IMR-90 (cell line): ENCODE results near the gene COPS9. TPM values are rescaled to one million over a fixed set of nuclear protein-coding genes. Genes with fewer than 3 reads are reported as not detected.

Source experiments
- ATAC-seq: fragments of 200-7000 bp; cut with Tn5 transposase; 2 replicates; pipeline ENCODE4 v1.9.1; 2020; ENCODE audit warnings: low read depth, mild to moderate bottlenecking, moderate library complexity
- BruUV-seq: library from RNA; stranded (reverse); fragments of 400-500 nt; replicated peaks from 2 replicates; lab custom pipeline; 2021; lab: Mats Ljungman, UMichigan
- CTCF ChIA-PET: fragments of 300-600 bp; formaldehyde crosslinking; extraction: SDS; loops from one replicate; lab custom pipeline; 2021; ENCODE audit warnings: antibody characterized with exemption; lab: Yijun Ruan, JAX
- POLR2A ChIA-PET: fragments of 300-600 bp; sonication (Branson Sonifier 250); formaldehyde crosslinking; loops from one replicate; lab custom pipeline; 2022; ENCODE audit warnings: antibody characterized with exemption; ENCODE audit not compliant: unreplicated experiment; lab: Charles Lee
- DNase-seq: peaks from one replicate; pipeline ENCODE4 v3.0.0; 2013
- H2AFZ ChIP-seq: replicated peaks from 2 replicates; pipeline ENCODE3; 2013; ENCODE audit warnings: low read length, mild to moderate bottlenecking; ENCODE audit not compliant: poor library complexity
- H2AK5ac ChIP-seq: 2 replicates; pipeline ENCODE4 v1.6.1; 2013; ENCODE audit warnings: low read depth, low read length, inconsistent platforms
- H2AK9ac ChIP-seq: replicated peaks from 2 replicates; pipeline ENCODE3; 2013; ENCODE audit warnings: mild to moderate bottlenecking, low read depth, low read length, moderate library complexity; ENCODE audit not compliant: poor library complexity
- H2BK120ac ChIP-seq: 2 replicates; pipeline ENCODE4 v1.6.1; 2013; ENCODE audit warnings: low read depth, low read length, inconsistent platforms
- H2BK15ac ChIP-seq: 3 replicates; pipeline ENCODE4 v1.6.1; 2013; ENCODE audit warnings: low read depth, low read length, inconsistent platforms
- H2BK20ac ChIP-seq: 2 replicates; pipeline ENCODE4 v1.6.1; 2013; ENCODE audit warnings: low read depth, mild to moderate bottlenecking, inconsistent platforms, low read length, moderate library complexity
- H2BK5ac ChIP-seq: 2 replicates; pipeline ENCODE4 v1.6.1; 2013; ENCODE audit warnings: mild to moderate bottlenecking, low read depth, low read length, inconsistent platforms; ENCODE audit not compliant: poor library complexity, severe bottlenecking
- H3K14ac ChIP-seq: replicated peaks from 2 replicates; pipeline ENCODE4 v1.6.1; 2013; ENCODE audit warnings: low read depth, low read length, inconsistent platforms
- H3K18ac ChIP-seq: 2 replicates; pipeline ENCODE4 v1.6.1; 2013; ENCODE audit warnings: low read depth, low read length, control low read depth
- H3K23ac ChIP-seq: 2 replicates; pipeline ENCODE4 v1.6.1; 2013; ENCODE audit warnings: low read depth, low read length, inconsistent platforms
- H3K27ac ChIP-seq: 2 replicates; pipeline ENCODE4 v1.5.1; 2013; ENCODE audit warnings: mild to moderate bottlenecking, control low read depth, low read length; ENCODE audit not compliant: insufficient read depth
- H3K27me3 ChIP-seq: 2 replicates; pipeline ENCODE4 v1.6.1; 2013; ENCODE audit warnings: low read length; ENCODE audit not compliant: control insufficient read depth, insufficient read depth
- H3K36me3 ChIP-seq: 2 replicates; pipeline ENCODE4 v1.6.1; 2013; ENCODE audit warnings: low read length, mixed read lengths; ENCODE audit not compliant: control insufficient read depth, insufficient read depth
- H3K4ac ChIP-seq: 2 replicates; pipeline ENCODE4 v1.6.1; 2013; ENCODE audit warnings: low read depth, low read length, inconsistent platforms
- H3K4me1 ChIP-seq: 2 replicates; pipeline ENCODE4 v1.6.1; 2013; ENCODE audit warnings: low read length, mixed read lengths; ENCODE audit not compliant: control insufficient read depth, insufficient read depth
- H3K4me2 ChIP-seq: 2 replicates; pipeline ENCODE4 v1.6.1; 2013; ENCODE audit warnings: low read depth, mild to moderate bottlenecking, control low read depth, low read length, moderate library complexity
- H3K4me3 ChIP-seq: 2 replicates; pipeline ENCODE4 v1.5.1; 2013; ENCODE audit warnings: low read depth, mild to moderate bottlenecking, control low read depth, low read length, moderate library complexity; ENCODE audit not compliant: insufficient read depth
- H3K56ac ChIP-seq: 2 replicates; pipeline ENCODE4 v1.6.1; 2013; ENCODE audit warnings: low read length, inconsistent platforms; ENCODE audit not compliant: insufficient read depth; ENCODE audit errors: extremely low read depth
- H3K79me1 ChIP-seq, 2 experiments: 2 replicates each; pipeline ENCODE4 v1.6.1; 2013; ENCODE audit warnings: low read length in 2 of 2, inconsistent platforms in 1 of 2, low read depth in 1 of 2
- H3K9ac ChIP-seq: 2 replicates; pipeline ENCODE4 v1.6.1; 2013; ENCODE audit warnings: low read depth, low read length, control low read depth
- H3K9me1 ChIP-seq: 2 replicates; pipeline ENCODE4 v1.6.1; 2013; ENCODE audit warnings: low read length, inconsistent platforms; ENCODE audit not compliant: insufficient read depth
- H3K9me3 ChIP-seq: 2 replicates; pipeline ENCODE4 v1.6.1; 2013; ENCODE audit warnings: low read length; ENCODE audit not compliant: control insufficient read depth, insufficient read depth
- H4K20me1 ChIP-seq: 2 replicates; pipeline ENCODE4 v1.6.1; 2013; ENCODE audit warnings: low read length, inconsistent platforms; ENCODE audit not compliant: insufficient read depth
- H4K5ac ChIP-seq: 2 replicates; pipeline ENCODE4 v1.6.1; 2013; ENCODE audit warnings: mild to moderate bottlenecking, low read depth, low read length, control low read depth
- H4K8ac ChIP-seq, 2 experiments: 2 replicates each; pipeline ENCODE4 v1.6.1; 2013; ENCODE audit warnings: low read depth in 2 of 2, low read length in 2 of 2, control low read depth in 1 of 2, inconsistent platforms in 1 of 2
- H4K91ac ChIP-seq: 2 replicates; pipeline ENCODE4 v1.6.1; 2013; ENCODE audit warnings: low read depth, low read length, inconsistent platforms; ENCODE audit not compliant: insufficient read depth
- BHLHE40 ChIP-seq: fragments of 150-350 bp; IDR thresholded peaks from 2 replicates; pipeline ENCODE4 v1.6.1; 2016; ENCODE audit warnings: mild to moderate bottlenecking, low read depth, low read length
- CEBPB ChIP-seq: IDR thresholded peaks from 2 replicates; pipeline ENCODE4 v1.6.1; 2012; ENCODE audit warnings: low read depth, low read length, improper control_type of control experiment
- CHD1 ChIP-seq: IDR thresholded peaks from 2 replicates; pipeline ENCODE4 v1.6.1; 2012; ENCODE audit warnings: low read depth, low read length, improper control_type of control experiment
- FOS ChIP-seq: fragments of 150-350 bp; IDR thresholded peaks from 2 replicates; pipeline ENCODE4 v1.6.1; 2016; ENCODE audit warnings: low read depth, low read length
- MAFK ChIP-seq: IDR thresholded peaks from 2 replicates; pipeline ENCODE4 v1.6.1; 2012; ENCODE audit warnings: low read depth, low read length, improper control_type of control experiment
- MAZ ChIP-seq: IDR thresholded peaks from 2 replicates; pipeline ENCODE4 v1.6.1; 2012; ENCODE audit warnings: low read depth, mild to moderate bottlenecking, low read length, improper control_type of control experiment, moderate library complexity, borderline replicate concordance
- MXI1 ChIP-seq: IDR thresholded peaks from 2 replicates; pipeline ENCODE4 v1.6.1; 2012; ENCODE audit warnings: low read depth, mild to moderate bottlenecking, low read length, moderate library complexity, borderline replicate concordance
- NFE2L2 ChIP-seq: fragments of 150-350 bp; IDR thresholded peaks from 2 replicates; pipeline ENCODE4 v1.6.1; 2016; ENCODE audit warnings: low read depth, mild to moderate bottlenecking, low read length
- POLR2A ChIP-seq: IDR thresholded peaks from 2 replicates; pipeline ENCODE4 v1.6.1; 2012; ENCODE audit warnings: mild to moderate bottlenecking, low read depth, low read length
- RAD21 ChIP-seq: IDR thresholded peaks from 2 replicates; pipeline ENCODE4 v1.6.1; 2012; ENCODE audit warnings: low read length, improper control_type of control experiment
- RCOR1 ChIP-seq: IDR thresholded peaks from 2 replicates; pipeline ENCODE4 v1.6.1; 2012; ENCODE audit warnings: mild to moderate bottlenecking, low read length, improper control_type of control experiment; ENCODE audit not compliant: insufficient replicate concordance
- RFX5 ChIP-seq: IDR thresholded peaks from 2 replicates; pipeline ENCODE4 v1.8.0; 2012; ENCODE audit warnings: low read depth, mild to moderate bottlenecking, low read length, moderate library complexity
- SMC3 ChIP-seq: fragments of 150-350 bp; IDR thresholded peaks from 2 replicates; pipeline ENCODE4 v1.6.1; 2016; ENCODE audit warnings: low read depth, mild to moderate bottlenecking, antibody characterized with exemption, low read length, moderate library complexity
- WGBS, 2 experiments: methylation state at CpG; one replicate each; pipeline versions ENCODE4 v1.1.5 to v1.1.7; 2013; ENCODE audit warnings: missing lambda C conversion rate in 2 of 2; ENCODE audit not compliant: insufficient read length in 1 of 2; ENCODE audit errors: extremely low coverage in 2 of 2; 5-methylcytosine and 5-hydroxymethylcytosine counted together
- dilution Hi-C: fragments of 300-500 bp; cut with HindIII; formaldehyde crosslinking; loops from one replicate; pipeline ENCODE4 v1.14.3; 2018; ENCODE audit warnings: low sequenced_read_pairs; ENCODE audit not compliant: unreplicated experiment
- in situ Hi-C: fragments of 300-500 bp; cut with MboI; formaldehyde crosslinking; loops from 3 replicates; pipeline ENCODE4 v1.14.3; 2019; ENCODE audit warnings: low sequenced_read_pairs, inconsistent platforms, mixed read lengths
- intact Hi-C: fragments of 100-400 bp; cut with micrococcal nuclease; formaldehyde crosslinking; loops from 2 replicates; pipeline ENCODE4 v1.10.0; 2022
- polyA plus RNA-seq, 3 experiments: library from polyadenylated mRNA; depleted of rRNA; stranded (reverse); fragments of >200 nt; gene quantifications; 2 replicates each; pipeline ENCODE4 v1.2.3, GENCODE V29; 2012; ENCODE audit warnings: low replicate concordance in 1 of 3
- total RNA-seq: library from RNA; depleted of rRNA; stranded (reverse); fragments of >200 nt; gene quantifications from 2 replicates; pipeline ENCODE4 v1.2.3, GENCODE V29; 2012
- TF ChIP-seq, protein P1 (sequence below): fragments of 150-350 bp; IDR thresholded peaks from 2 replicates; pipeline ENCODE4 v1.6.1; 2016; ENCODE audit warnings: low read depth, mild to moderate bottlenecking, low read length, moderate library complexity, borderline replicate concordance
- TF ChIP-seq, protein P2 (sequence below): conservative IDR thresholded peaks from 2 replicates; pipeline ENCODE4 v1.5.1; 2012; ENCODE audit warnings: mild to moderate bottlenecking, low read depth, low read length, improper control_type of control experiment
- TF ChIP-seq, protein P3 (sequence below): fragments of 150-350 bp; IDR thresholded peaks from 2 replicates; pipeline ENCODE4 v1.6.1; 2017; ENCODE audit warnings: mild to moderate bottlenecking, antibody characterized with exemption, low read length, low read depth

The COPS9 gene
- total and polyA plus RNA-seq, 2 of the 4 experiments (the other 2 are of a cell fraction), result 85.9 to 309 TPM

DNA sequence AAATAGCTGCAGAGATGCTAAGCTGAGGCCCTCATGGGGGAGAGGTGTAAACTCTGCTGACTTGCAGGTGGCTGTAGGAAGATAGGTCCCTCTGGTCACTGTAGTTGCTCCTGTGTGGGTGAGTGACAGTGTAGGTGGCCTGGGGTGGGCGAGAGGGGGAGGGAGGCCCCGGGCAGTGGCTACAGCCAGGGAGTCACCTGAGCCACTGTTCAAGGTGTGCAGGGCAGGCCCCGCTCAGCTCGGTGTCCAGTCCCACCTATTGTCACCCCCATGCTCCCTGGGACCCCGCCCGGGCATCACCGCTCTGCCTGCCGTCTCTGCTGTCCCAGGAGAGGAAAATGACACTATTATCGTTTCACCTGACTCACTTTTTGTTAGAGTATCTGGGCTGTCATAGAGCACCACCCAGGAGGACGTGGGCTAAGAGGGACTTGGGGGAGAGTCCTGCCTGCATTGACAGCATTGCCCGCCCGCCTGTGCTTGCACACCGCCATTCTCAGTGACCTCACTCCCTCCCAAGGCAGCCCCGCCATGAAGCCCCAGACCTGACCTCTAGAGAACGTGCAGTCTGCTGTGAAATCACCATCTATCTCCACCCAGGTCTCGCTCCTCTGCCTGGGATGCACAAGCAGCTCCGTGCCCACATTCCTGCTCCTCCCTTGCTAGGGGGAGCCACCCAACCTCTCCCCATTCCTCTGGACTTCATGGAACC is 29.2 kb downstream of the COPS9 start:
- Histone ChIP-seq H3K18ac (no peak overlapping the region), H3K23ac (no peak overlapping the region), H4K5ac (no peak overlapping the region), H3K56ac (no peak overlapping the region), H2BK5ac (no peak overlapping the region), H2BK120ac (no peak overlapping the region), H3K79me1 (no peaks in the 10 kb centered on the region), H4K91ac (no peak overlapping the region), H3K9me1 (peaks cover 2% of the 10 kb centered on the region; the same call in 1 of the 2 replicates), H3K27me3 (peaks cover 6% of the 10 kb centered on the region), H3K4me1 (no peaks in the 10 kb centered on the region), H3K27ac (no peak overlapping the region), H2AK5ac (no peak overlapping the region), H3K9me3 (no peaks in the 10 kb centered on the region), H2AFZ (no peak overlapping the region), H4K8ac (no peak overlapping the region), H3K9ac (no peak overlapping the region), H2BK20ac (no peak overlapping the region), H3K4me3 (no peak overlapping the region), H3K36me3 (no peaks in the 10 kb centered on the region), H3K4me2 (no peak overlapping the region), H3K14ac (no peak overlapping the region), H4K20me1 (no peaks in the 10 kb centered on the region), H3K4ac (no peak overlapping the region), H2BK15ac (no peak overlapping the region), H2AK9ac (no peak overlapping the region)
- ChIA-PET POLR2A (no interaction called here), CTCF (no interaction called here)
- in situ Hi-C loops (no loop called here), dilution Hi-C loops (no loop called here), intact Hi-C loops (no loop called here)
- WGBS, 2 experiments, result 41% methylated on average over 3 of the region's 17 CpGs; no CpG with 5 or more reads in 1 of the 2 experiments
- no peak for TF ChIP-seq POLR2A
- no peak for TF ChIP-seq BHLHE40
- no peak for TF ChIP-seq RAD21
- no peak for TF ChIP-seq FOS
- TF ChIP-seq, protein P1, sequence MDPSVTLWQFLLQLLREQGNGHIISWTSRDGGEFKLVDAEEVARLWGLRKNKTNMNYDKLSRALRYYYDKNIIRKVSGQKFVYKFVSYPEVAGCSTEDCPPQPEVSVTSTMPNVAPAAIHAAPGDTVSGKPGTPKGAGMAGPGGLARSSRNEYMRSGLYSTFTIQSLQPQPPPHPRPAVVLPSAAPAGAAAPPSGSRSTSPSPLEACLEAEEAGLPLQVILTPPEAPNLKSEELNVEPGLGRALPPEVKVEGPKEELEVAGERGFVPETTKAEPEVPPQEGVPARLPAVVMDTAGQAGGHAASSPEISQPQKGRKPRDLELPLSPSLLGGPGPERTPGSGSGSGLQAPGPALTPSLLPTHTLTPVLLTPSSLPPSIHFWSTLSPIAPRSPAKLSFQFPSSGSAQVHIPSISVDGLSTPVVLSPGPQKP, result no peak
- TF ChIP-seq RFX5, result no peak
- TF ChIP-seq MAFK, result no peak
- no peak for TF ChIP-seq SMC3
- no peak for TF ChIP-seq CHD1
- TF ChIP-seq, protein P2, sequence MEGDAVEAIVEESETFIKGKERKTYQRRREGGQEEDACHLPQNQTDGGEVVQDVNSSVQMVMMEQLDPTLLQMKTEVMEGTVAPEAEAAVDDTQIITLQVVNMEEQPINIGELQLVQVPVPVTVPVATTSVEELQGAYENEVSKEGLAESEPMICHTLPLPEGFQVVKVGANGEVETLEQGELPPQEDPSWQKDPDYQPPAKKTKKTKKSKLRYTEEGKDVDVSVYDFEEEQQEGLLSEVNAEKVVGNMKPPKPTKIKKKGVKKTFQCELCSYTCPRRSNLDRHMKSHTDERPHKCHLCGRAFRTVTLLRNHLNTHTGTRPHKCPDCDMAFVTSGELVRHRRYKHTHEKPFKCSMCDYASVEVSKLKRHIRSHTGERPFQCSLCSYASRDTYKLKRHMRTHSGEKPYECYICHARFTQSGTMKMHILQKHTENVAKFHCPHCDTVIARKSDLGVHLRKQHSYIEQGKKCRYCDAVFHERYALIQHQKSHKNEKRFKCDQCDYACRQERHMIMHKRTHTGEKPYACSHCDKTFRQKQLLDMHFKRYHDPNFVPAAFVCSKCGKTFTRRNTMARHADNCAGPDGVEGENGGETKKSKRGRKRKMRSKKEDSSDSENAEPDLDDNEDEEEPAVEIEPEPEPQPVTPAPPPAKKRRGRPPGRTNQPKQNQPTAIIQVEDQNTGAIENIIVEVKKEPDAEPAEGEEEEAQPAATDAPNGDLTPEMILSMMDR, result no peak
- no peak for TF ChIP-seq CEBPB
- TF ChIP-seq MXI1, result no peak
- no peak for TF ChIP-seq RCOR1
- TF ChIP-seq, protein P3, sequence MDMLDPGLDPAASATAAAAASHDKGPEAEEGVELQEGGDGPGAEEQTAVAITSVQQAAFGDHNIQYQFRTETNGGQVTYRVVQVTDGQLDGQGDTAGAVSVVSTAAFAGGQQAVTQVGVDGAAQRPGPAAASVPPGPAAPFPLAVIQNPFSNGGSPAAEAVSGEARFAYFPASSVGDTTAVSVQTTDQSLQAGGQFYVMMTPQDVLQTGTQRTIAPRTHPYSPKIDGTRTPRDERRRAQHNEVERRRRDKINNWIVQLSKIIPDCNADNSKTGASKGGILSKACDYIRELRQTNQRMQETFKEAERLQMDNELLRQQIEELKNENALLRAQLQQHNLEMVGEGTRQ, result no peak
- no peak for TF ChIP-seq MAZ
- no peak for TF ChIP-seq NFE2L2
- ATAC-seq (no peak), DNase-seq (no peak)
- no TSS peak for BruUV-seq
